Endothelial cell of umbilical vein (primary cell): ENCODE measurements around the gene CEP164. TPM values are rescaled to one million over a fixed set of nuclear protein-coding genes. Genes with fewer than 3 reads are reported as not detected.

Experiments
- BruUV-seq: library from RNA; stranded (reverse); fragments of 400-500 nt; replicated peaks from 2 replicates; lab custom pipeline; 2021; lab: Mats Ljungman, UMichigan
- CTCF ChIA-PET: fragments of 300-600, 350-600 bp; sonication (Branson Sonifier 250); formaldehyde crosslinking; loops from one replicate; lab custom pipeline; 2021; ENCODE audit warnings: antibody characterized with exemption, inconsistent platforms; lab: Charles Lee
- POLR2A ChIA-PET: fragments of 300-600, 350-600 bp; sonication (Branson Sonifier 250); formaldehyde crosslinking; loops from one replicate; lab custom pipeline; 2021; ENCODE audit warnings: antibody characterized with exemption, inconsistent platforms; lab: Charles Lee
- DNase-seq: peaks from one replicate; pipeline ENCODE4 v3.0.0-alpha.2; 2011; ENCODE audit warnings: low read depth, low spot score
- FAIRE-seq: peaks from 2 replicates; lab custom pipeline; 2011; peaks lifted over from hg19 to GRCh38; lab: Jason Lieb, UNC
- H2AFZ ChIP-seq: 2 replicates; pipeline ENCODE4 v1.6.0; 2012; ENCODE audit warnings: low read depth, low read length, control low read depth, inconsistent platforms
- H3K27ac ChIP-seq: 2 replicates; pipeline ENCODE4 v1.5.1; 2011; ENCODE audit warnings: low read depth, mild to moderate bottlenecking, control low read depth, low read length, moderate library complexity; ENCODE audit not compliant: insufficient read depth
- H3K27me3 ChIP-seq, 2 experiments: 2 replicates each; pipeline versions ENCODE4 v1.6.0 to v1.6.1; 2011; ENCODE audit warnings: low read length in 2 of 2, mixed read lengths in 1 of 2; ENCODE audit not compliant: control insufficient read depth in 2 of 2, insufficient read depth in 2 of 2
- H3K36me3 ChIP-seq, 2 experiments: 2 replicates in 1 of 2; 3 replicates in 1 of 2; pipeline ENCODE4 v1.5.1; 2011; ENCODE audit warnings: low read length in 2 of 2, mild to moderate bottlenecking in 1 of 2, moderate library complexity in 1 of 2; ENCODE audit not compliant: control insufficient read depth in 2 of 2, insufficient read depth in 2 of 2; ENCODE audit errors: extremely low read depth in 1 of 2
- H3K4me1 ChIP-seq: 3 replicates; pipeline ENCODE4 v1.5.1; 2011; ENCODE audit warnings: mild to moderate bottlenecking, low read length; ENCODE audit not compliant: control insufficient read depth, insufficient read depth; ENCODE audit errors: extremely low read depth
- H3K4me2 ChIP-seq: 2 replicates; pipeline ENCODE4 v1.6.1; 2011; ENCODE audit warnings: low read length, control low read depth, mixed read lengths; ENCODE audit not compliant: insufficient read depth
- H3K4me3 ChIP-seq, 3 experiments: fragments of 200-600 bp in 1 of 3; sonication (generic), shearing (Covaris generic) in 1 of 3; replicated peaks in 1 of 3; 2 replicates each; pipeline ENCODE4 v1.5.1; 2011 to 2016; ENCODE audit warnings: control low read depth in 3 of 3, low read length in 3 of 3, mild to moderate bottlenecking in 2 of 3, inconsistent platforms in 1 of 3, low read depth in 1 of 3, moderate library complexity in 1 of 3; ENCODE audit not compliant: insufficient read depth in 1 of 3
- H3K79me2 ChIP-seq: 2 replicates; pipeline ENCODE4 v1.6.0; 2012; ENCODE audit warnings: low read length, inconsistent platforms; ENCODE audit not compliant: control insufficient read depth, insufficient read depth
- H3K9ac ChIP-seq: replicated peaks from 2 replicates; pipeline ENCODE3; 2011; ENCODE audit warnings: low read length, control low read depth; ENCODE audit not compliant: insufficient read depth; ENCODE audit errors: extremely low read depth
- H3K9me1 ChIP-seq: replicated peaks from 3 replicates; pipeline ENCODE4 v1.6.0; 2011; ENCODE audit warnings: mild to moderate bottlenecking, low read length; ENCODE audit not compliant: control insufficient read depth, insufficient read depth; ENCODE audit errors: extremely low read depth
- H3K9me3 ChIP-seq: replicated peaks from 2 replicates; pipeline ENCODE4 v1.5.1; 2012; ENCODE audit warnings: low read length, inconsistent platforms; ENCODE audit not compliant: control insufficient read depth, insufficient read depth
- H4K20me1 ChIP-seq: replicated peaks from 2 replicates; pipeline ENCODE3; 2011; ENCODE audit warnings: mild to moderate bottlenecking, low read length; ENCODE audit not compliant: control insufficient read depth, insufficient read depth; ENCODE audit errors: extremely low read depth
- CTCF ChIP-seq, 2 donors: IDR thresholded peaks; 1 replicate in 1 of 2; 2 replicates in 1 of 2; pipeline ENCODE4 v1.5.1; 2011; ENCODE audit warnings: low read length in 2 of 2, mild to moderate bottlenecking in 2 of 2, moderate library complexity in 2 of 2, control low read depth in 1 of 2, inconsistent platforms in 1 of 2, low read depth in 1 of 2; ENCODE audit not compliant: insufficient read depth in 1 of 2; ENCODE audit errors: extremely low read depth in 1 of 2
- EZH2 ChIP-seq: IDR thresholded peaks from 2 replicates; pipeline ENCODE4 v1.6.1; 2012; ENCODE audit warnings: borderline replicate concordance, low read depth, mild to moderate bottlenecking, moderate library complexity, low read length, inconsistent platforms; ENCODE audit not compliant: severe bottlenecking
- FOS ChIP-seq: IDR thresholded peaks from 2 replicates; pipeline ENCODE4 v1.6.1; 2011; ENCODE audit warnings: mild to moderate bottlenecking, low read length, moderate library complexity, borderline replicate concordance; ENCODE audit not compliant: insufficient read depth
- JUN ChIP-seq: IDR thresholded peaks from 2 replicates; pipeline ENCODE4 v1.6.1; 2011; ENCODE audit warnings: borderline replicate concordance, low read depth; ENCODE audit not compliant: insufficient read length, insufficient read depth
- MYC ChIP-seq: IDR thresholded peaks from one replicate; pipeline ENCODE4 v1.6.1; 2011; ENCODE audit warnings: mild to moderate bottlenecking, low read depth, low read length
- POLR2A ChIP-seq: IDR thresholded peaks from 2 replicates; pipeline ENCODE4 v1.6.1; 2012; ENCODE audit warnings: low read depth, mild to moderate bottlenecking, control low read depth, low read length
- POLR2AphosphoS5 ChIP-seq: IDR thresholded peaks from 2 replicates; pipeline ENCODE4 v1.6.1; 2012; ENCODE audit warnings: low read depth, mild to moderate bottlenecking, control low read depth, low read length, moderate library complexity; ENCODE audit not compliant: insufficient read depth
- dilution Hi-C: fragments of 300-500 bp; cut with MboI; formaldehyde crosslinking; loops from one replicate; pipeline ENCODE4 v1.15.0; 2019; ENCODE audit warnings: low sequenced_read_pairs; ENCODE audit not compliant: extremely low pct_ligation_motif_present
- intact Hi-C: fragments of 100-400 bp; cut with micrococcal nuclease; formaldehyde crosslinking; loops from one replicate; pipeline ENCODE4 v1.10.0; 2022
- polyA plus RNA-seq, 4 experiments: library from polyadenylated mRNA; depleted of rRNA in 3 of 4; stranded (reverse) in 3 of 4; unstranded in 1 of 4; fragments of >200 nt; gene quantifications; 2 replicates each; pipeline versions ENCODE4 v1.2.1 to v1.2.3, GENCODE V29; 2011 to 2012; ENCODE audit warnings: missing spikeins in 1 of 4
- total RNA-seq: library from RNA; stranded (reverse); gene quantifications from 2 replicates; pipeline ENCODE4 v1.2.3, GENCODE V29; 2021

Gene CEP164
- total and polyA plus RNA-seq, 2 donors (not counting 3 experiments of a cell fraction or from before 2014, with no cell fraction given) = 22.7 to 48.4 TPM

- ChIA-PET POLR2A (no interaction called here), CTCF (interaction anchor here (0.9 to 2.6 kb wide), 2 partner anchors 12 to 59 kb away, joined by 3 to 11 read pairs; no protein-coding TSS in a partner anchor)
- Histone ChIP-seq H3K9me3 (no peaks in the 10 kb centered on the region), H3K9ac (no peak overlapping the region), H3K4me1 (no peaks in the 10 kb centered on the region), H3K4me2 (no peak overlapping the region), H3K9me1 (no peaks in the 10 kb centered on the region), H3K27me3 (no peaks in the 10 kb centered on the region), H3K79me2 (no peaks in the 10 kb centered on the region), H3K4me3 (no peak overlapping the region), H2AFZ (no peak overlapping the region), H4K20me1 (no peaks in the 10 kb centered on the region), H3K27ac (no peak overlapping the region), H3K36me3 (peaks cover 15 to 24% of the 10 kb centered on the region in 2 experiments)
- FAIRE-seq (no peak), DNase-seq (no peak)
- TF ChIP-seq EZH2 (no peak), POLR2AphosphoS5 (no peak), CTCF (IDR thresholded peaks at IDR 0.05; ENCODE audit: extremely low read depth in 1 of 2, insufficient read depth in 1 of 2, low read depth in 1 of 2, low read length in 2 of 2) (no peak), MYC (no peak), POLR2A (no peak), JUN (no peak), FOS (no peak)
- dilution Hi-C loops (no loop called here), intact Hi-C loops (no loop called here)
- BruUV-seq = no TSS peak
Observed at GRCh38 chr11:117366875-117367274, 39.2 kb downstream of the CEP164 start.
